GM19463 (cell line): ENCODE results near the gene TTBK1.

Source experiments
- ATAC-seq: cut with Tn5 transposase; IDR thresholded peaks from one replicate; pipeline ENCODE4 v1.9.1; 2021; ENCODE audit warnings: mild to moderate bottlenecking, moderate library complexity; ENCODE audit not compliant: unreplicated experiment

Gene TTBK1

DNA sequence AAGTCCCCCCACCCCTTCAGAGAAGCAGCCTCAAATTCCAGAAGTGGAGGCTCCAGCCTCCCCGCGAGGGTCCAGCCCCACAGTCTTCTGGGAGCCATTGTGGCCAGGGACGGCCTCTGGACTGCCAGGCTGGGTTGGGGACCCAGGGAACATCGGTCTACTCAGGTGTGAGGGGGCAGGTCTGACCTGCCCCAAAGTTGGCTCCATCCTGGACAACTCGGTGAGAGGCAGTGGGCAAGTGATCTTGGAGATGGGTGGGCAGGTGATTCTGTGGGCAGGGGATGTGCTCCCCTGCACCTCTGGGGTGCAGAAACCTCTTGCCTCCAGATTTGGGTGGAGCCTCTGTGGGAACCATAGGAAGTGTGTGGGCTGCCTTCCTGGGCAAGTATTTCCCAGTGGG, 42.6 kb downstream of the TTBK1 start:
- no peak for ATAC-seq

DNA sequence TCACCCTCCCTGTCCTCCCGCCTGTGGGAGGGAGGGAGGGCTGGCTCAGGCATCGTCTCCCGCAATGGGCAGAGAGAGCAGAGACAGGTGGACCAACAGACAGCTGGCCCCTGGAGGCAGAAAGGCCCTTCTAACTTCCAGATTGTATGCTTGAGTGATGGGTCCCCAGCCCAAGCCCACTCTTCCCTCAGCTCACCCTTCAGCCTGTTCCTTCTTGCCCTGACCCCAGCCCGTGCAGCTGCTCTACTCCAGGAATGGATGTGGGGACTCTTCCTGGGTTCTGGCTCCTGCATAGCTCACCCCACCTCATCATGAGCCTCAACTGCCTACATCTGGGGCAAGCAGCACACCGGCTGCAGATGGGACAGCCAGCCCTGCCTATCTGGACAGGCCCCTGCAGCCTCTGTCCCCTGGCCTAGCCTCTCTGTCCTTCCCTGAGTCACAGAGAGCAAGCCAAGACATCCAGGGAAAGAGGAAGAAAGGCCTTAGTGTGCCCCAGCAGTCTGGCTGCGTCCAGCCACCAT, 43.2 kb downstream of the TTBK1 start:
- ATAC-seq: no peak

DNA sequence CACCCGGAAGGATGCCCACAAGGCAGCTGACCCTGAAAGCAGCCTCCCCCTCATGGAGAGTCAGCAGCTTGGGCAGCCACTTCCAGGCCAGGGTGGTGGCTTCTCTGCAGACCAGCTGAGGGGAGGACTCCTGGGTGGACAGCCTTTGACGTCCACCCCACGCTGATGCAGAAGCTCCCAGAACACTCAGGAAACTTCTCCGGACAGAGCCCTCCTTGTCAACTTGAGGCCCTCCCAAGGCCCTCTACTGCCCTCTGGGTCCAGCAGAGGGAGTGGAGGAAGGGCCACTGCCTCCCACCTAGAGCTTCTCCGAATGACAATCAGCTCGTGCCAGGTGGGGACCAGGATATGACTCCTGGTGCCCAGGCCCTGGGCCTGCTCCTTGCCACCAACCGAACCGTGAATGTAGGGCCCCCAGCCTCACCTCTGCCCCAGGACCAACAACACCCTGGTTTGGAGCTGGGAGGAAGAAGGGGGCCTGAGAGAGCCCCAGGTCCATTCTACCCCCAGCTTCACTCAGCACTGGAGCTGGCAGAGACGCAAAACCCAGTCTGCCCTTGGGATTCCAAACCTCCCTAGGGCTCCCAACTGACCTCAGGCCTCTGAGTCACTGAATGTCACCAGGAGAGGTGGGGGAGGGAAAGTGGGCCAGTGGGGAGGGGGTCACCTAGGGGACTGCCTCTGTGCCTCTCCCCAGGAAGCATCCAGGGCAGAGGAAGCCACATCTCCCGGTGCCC, 43.9 kb downstream of the TTBK1 start:
- ATAC-seq: no peak

DNA sequence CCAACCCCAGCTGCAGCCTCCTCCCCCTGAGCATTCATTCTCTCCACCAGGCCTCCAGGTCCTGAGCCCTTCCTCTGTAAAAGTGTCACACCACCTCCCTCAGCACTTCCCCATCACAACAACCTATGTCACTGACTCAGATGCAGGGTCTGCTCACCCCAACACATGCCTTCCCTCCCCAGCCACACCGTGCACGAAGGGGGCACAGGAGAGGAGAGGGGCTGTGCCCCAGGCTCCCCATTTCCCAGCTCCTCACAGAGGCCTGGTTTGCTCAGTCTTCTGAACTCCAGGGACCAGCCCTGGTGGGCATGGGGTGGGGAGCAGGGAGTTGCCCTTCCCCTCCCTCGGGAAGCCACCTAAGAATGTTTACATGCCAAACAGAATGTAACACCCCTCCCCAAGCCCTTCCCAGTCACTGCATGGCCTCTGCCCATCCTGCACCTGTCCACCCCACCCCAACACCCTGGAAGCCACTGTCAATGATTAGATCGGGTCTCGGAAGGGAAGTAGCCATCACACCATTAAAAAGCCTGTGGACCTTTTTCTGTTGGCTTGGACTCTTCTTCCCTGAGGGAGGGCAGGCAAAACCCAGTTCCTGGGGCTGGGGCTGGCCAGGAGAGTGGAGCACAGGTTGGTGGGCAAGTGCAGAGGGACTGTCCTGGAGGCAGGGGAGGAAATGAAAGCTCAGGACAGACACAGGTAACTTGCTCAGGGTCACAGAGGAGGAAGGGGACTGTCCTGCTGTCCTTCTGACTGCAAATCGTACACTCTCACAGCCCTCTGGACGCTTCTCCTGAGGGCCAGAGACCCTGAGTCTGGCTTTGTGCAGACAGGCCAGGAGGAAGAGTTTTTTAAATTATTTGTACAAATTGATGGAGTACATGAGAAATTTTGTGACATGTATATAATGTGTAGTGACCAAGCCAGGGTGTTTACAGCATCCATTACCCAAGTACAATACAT, 44.7 kb downstream of the TTBK1 start:
- no peak for ATAC-seq

GRCh38 chr6:43290339-43290904, 47.1 kb downstream of the TTBK1 start:
- ATAC-seq: no peak

DNA sequence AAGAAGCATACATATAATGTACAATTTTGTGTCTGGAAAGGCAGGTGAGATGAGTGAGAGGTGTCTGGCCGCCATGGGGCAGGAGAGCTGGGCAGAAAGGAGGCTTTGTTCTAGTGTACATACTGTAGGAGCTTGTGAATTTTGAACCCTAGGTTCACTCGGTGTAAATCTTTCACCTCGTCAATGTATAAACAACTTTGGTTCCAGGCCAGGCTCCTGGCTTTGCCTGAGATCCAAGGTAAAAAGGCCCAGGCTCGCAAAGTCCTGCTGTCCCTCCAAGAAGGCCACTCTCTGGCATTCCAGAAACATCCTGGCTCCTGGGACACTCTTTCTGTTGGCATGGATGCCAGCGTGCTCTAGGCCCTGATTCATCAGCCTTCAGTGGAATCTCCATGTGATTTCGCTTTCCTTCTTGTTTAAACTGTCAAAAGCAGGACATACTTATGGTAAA, 47.6 kb downstream of the TTBK1 start:
- no peak for ATAC-seq

- ATAC-seq: no peak
Observed at GRCh38 chr6:43291708-43292107, 48.4 kb downstream of the TTBK1 start.

DNA sequence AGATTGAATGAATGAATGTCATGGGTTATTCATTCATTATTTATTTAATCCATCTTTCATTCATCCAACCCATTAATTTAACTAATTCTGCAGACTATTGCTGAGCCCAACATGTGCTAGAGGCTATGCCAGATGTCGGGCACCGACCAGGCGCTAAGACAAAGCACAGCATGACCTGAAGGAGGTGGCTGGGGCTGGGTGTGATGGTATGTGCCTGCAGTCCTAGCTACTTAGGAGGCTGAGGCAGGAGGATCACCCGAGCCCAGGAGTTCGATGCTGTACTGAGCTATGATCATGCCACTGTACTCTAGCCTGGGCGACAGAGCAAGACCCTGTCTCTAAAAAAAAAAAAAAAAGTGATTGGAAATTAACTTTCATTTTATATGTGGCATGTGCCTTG, 49.1 kb downstream of the TTBK1 start:
- no peak for ATAC-seq

DNA sequence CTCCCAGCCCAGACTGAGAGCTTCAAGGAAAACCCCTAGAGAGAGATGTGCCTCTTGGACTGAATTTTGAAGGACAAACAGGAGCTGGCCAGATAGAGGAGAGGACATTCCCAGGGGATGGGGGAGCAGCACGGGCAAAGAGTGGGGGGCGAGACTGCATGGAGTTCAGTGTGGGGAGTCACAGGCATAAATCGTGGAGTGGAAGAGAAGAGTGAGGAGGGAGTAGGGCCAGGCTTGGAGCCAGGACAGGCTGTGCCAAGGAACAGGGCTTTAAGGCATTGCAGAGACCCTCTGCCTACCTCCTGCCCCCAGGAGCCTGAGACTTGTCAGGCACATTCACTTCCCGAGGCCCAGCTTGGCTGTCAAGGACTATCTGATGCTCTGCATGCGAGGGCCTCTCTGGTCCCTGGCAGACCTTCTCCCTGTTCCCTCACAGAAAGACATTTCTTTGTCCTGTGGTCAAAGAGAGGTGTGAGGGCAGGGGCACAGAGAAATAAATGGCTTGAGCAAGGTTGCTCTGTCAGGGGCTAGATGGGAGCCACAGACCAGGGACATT, 49.6 kb downstream of the TTBK1 start:
- no peak for ATAC-seq

DNA sequence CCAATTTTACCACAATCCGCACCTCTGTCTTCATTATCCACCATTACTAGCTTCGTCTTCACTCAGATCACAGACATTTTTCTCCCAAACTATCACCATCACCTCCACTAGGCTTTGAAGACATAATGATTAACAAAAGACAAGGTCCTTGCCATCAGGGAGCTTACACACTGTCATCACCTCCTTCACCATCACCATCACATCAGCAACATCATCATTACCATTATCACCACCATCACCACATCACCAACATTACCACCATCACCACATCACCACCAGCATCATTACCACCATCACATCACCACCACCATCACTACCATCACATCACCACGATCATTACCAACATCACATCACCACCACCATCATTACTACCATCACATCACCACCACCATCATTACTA, 50.4 kb downstream of the TTBK1 start:
- no peak for ATAC-seq

- ATAC-seq: no peak
Observed at GRCh38 chr6:43294536-43294935, 51.3 kb downstream of the TTBK1 start.

DNA sequence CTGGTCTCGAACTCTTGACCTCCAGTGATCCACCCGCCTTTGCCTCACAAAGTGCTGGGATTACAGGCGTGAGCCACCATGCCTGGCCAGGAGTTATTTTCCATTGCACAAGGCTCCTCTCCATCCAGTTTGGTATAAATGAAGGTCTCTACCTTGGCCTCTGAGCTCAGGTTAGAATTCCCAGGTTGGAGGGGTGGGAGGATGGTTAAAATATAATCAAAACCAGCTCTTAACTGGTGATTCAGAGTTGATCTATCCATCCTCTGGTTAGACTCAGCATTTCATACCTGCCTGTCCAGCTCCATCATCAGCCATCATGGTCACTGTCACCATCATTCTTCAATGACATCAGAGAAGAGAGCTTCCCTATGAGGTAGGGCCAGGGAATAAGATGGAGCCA, 52.2 kb downstream of the TTBK1 start:
- no peak for ATAC-seq

GRCh38 chr6:43296780-43297497, 53.7 kb downstream of the TTBK1 start:
- no peak for ATAC-seq

DNA sequence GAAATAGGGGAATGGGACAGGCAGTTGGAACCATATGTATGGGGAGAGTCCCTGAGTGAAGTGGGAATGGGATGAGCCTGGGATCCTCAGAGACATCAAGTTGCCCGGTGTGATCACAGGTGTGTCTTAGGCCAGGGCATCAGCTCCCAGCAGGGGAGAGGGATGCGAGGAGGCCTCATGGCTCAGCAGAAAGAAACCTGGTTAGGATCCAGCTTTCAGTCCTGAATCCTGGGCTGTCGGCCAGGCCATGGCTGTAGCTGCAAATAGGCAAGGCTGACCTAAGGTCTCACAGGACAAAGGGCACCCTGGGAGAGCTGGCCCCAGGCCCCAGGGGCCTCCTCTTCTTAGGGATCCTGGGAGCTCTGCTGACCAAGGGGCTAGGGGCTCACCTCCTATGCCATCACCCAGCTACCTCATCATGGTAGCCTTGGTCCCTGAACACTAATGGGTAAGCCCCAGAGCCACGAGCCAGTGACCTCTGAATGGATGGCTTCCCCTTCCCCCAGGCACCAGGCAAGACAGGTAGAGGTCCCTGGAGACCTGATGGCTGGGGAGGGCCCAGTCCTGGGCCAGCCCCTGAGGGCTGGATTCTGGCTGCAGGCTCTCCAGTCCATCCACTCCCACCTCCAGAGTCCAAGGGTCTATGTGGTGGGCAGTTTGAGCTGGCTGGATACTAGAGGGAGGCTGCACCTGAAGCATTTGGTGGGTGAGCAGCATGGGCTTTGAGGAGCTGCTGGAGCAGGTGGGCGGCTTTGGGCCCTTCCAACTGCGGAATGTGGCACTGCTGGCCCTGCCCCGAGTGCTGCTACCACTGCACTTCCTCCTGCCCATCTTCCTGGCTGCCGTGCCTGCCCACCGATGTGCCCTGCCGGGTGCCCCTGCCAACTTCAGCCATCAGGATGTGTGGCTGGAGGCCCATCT, 54.6 kb downstream of the TTBK1 start, which contains the start of gene SLC22A7:
SLC22A7 (plus strand) TSS at position 617 of the 921 bp plus-strand sequence; CDS start at position 716, 99 bp downstream.
- ATAC-seq: no peak

GRCh38 chr6:43298565-43299337, 55.5 kb downstream of the TTBK1 start:
- ATAC-seq: no peak

- ATAC-seq: no peak
Observed at GRCh38 chr6:43299338-43300293, 56.3 kb downstream of the TTBK1 start.
